RWPE2 (cell line): Measurements from ENCODE around the gene INPP1.

Experiments
- ATAC-seq: fragments of 200-7000 bp; cut with Tn5 transposase; 3 replicates; pipeline ENCODE4 v1.9.1; 2021; ENCODE audit warnings: low read depth
- DNase-seq: peaks from one replicate; pipeline ENCODE4 v3.0.0-alpha.2; 2020; ENCODE audit warnings: low spot score
- H3K27ac ChIP-seq: fragments of 450-650 bp; 2 replicates; pipeline ENCODE4 v1.5.1; 2017; ENCODE audit warnings: mild to moderate bottlenecking; ENCODE audit not compliant: poor library complexity, severe bottlenecking
- H3K27me3 ChIP-seq: fragments of 250-450 bp; sonication (Bioruptor Pico); 2 replicates; pipeline ENCODE4 v1.5.1; 2021; ENCODE audit warnings: mild to moderate bottlenecking, moderate library complexity; ENCODE audit not compliant: insufficient read depth, poor library complexity, severe bottlenecking
- H3K36me3 ChIP-seq: fragments of 250-450 bp; sonication (Bioruptor Pico); 2 replicates; pipeline ENCODE4 v1.5.1; 2020; ENCODE audit warnings: low read depth, mild to moderate bottlenecking, moderate library complexity
- H3K4me1 ChIP-seq: fragments of 250-450 bp; sonication (Bioruptor Pico); 2 replicates; pipeline ENCODE4 v1.5.1; 2021; ENCODE audit warnings: mild to moderate bottlenecking, moderate library complexity; ENCODE audit not compliant: insufficient read depth, poor library complexity, severe bottlenecking
- H3K4me3 ChIP-seq: fragments of 250-450 bp; sonication (Bioruptor Pico); 2 replicates; pipeline ENCODE4 v1.5.1; 2021; ENCODE audit warnings: mild to moderate bottlenecking, moderate library complexity; ENCODE audit not compliant: severe bottlenecking
- H3K9me3 ChIP-seq: fragments of 250-450 bp; sonication (Bioruptor Pico); 2 replicates; pipeline ENCODE4 v1.5.1; 2021; ENCODE audit warnings: mild to moderate bottlenecking, moderate library complexity; ENCODE audit not compliant: severe bottlenecking
- CTCF ChIP-seq: fragments of 450-650 bp; IDR thresholded peaks from one replicate; pipeline ENCODE4 v1.5.1; 2017; ENCODE audit warnings: mild to moderate bottlenecking, moderate library complexity; ENCODE audit not compliant: poor library complexity, severe bottlenecking

The INPP1 gene

GRCh38 chr2:190320696-190321095, 22.7 kb upstream of the INPP1 start:
- no peak overlapping the region for H3K27ac ChIP-seq

GRCh38 chr2:190323406-190323805, 20.0 kb upstream of the INPP1 start:
- Histone ChIP-seq H3K36me3 (no peaks in the 10 kb centered on the region), H3K4me3 (no peak overlapping the region), H3K9me3 (no peaks in the 10 kb centered on the region), H3K4me1 (peaks cover 4% of the 10 kb centered on the region), H3K27me3 (no peaks in the 10 kb centered on the region), H3K27ac (no peak overlapping the region)
- ATAC-seq (no peak), DNase-seq (no peak)
- no peak for TF ChIP-seq CTCF

More at GRCh38 chr2:190320696-190321095, 22.7 kb upstream of the INPP1 start:
- Histone ChIP-seq H3K36me3 (no peaks in the 10 kb centered on the region), H3K4me3 (no peak overlapping the region), H3K27me3 (no peaks in the 10 kb centered on the region), H3K4me1 (peaks cover 4% of the 10 kb centered on the region), H3K9me3 (no peaks in the 10 kb centered on the region)
- DNase-seq = no peak
- TF ChIP-seq CTCF = no peak
- no peak for ATAC-seq

DNA sequence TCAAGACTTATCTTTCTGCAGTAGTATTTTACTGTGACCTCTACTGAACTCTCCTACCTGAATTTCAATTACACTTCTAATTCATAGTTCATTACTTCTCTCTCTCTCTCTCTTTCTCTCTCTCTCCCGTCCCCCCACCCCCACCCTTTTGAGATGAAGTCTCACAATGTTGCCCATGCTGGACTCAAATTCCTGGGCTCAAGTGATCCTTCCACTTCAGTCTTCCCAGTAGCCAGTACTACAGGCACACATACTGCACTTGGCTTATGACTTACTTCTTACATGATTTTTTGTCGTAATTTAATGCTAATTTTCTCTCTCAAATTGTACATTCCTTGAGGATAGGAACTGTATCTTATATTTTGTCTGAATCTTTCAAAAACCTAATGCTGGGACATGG, 17.8 kb upstream of the INPP1 start:
- no peak overlapping the region for H3K27ac ChIP-seq
- H3K4me3 ChIP-seq = no peak overlapping the region
- ATAC-seq = no peak
- no peak for DNase-seq
- H3K27me3 ChIP-seq = no peaks in the 10 kb centered on the region
- H3K9me3 ChIP-seq = no peaks in the 10 kb centered on the region
- H3K4me1 ChIP-seq = no peaks in the 10 kb centered on the region
- no peaks in the 10 kb centered on the region for H3K36me3 ChIP-seq
- TF ChIP-seq CTCF = no peak

- H3K27me3 ChIP-seq = no peaks in the 10 kb centered on the region
- H3K27ac ChIP-seq = no peak overlapping the region
- no peaks in the 10 kb centered on the region for H3K4me1 ChIP-seq
- no peaks in the 10 kb centered on the region for H3K36me3 ChIP-seq
- TF ChIP-seq CTCF = no peak
- no peak overlapping the region for H3K4me3 ChIP-seq
- DNase-seq (no peak), ATAC-seq (no peak)
- no peaks in the 10 kb centered on the region for H3K9me3 ChIP-seq
Measured at GRCh38 chr2:190327867-190328572, 15.4 kb upstream of the INPP1 start.

- no peaks in the 10 kb centered on the region for H3K4me1 ChIP-seq
- ATAC-seq (no peak), DNase-seq (no peak)
- no peak overlapping the region for H3K4me3 ChIP-seq
- peak; percentile 46 for TF ChIP-seq CTCF
- H3K27ac ChIP-seq = no peak overlapping the region
- H3K36me3 ChIP-seq = no peaks in the 10 kb centered on the region
- no peaks in the 10 kb centered on the region for H3K27me3 ChIP-seq
- no peaks in the 10 kb centered on the region for H3K9me3 ChIP-seq
Measured at GRCh38 chr2:190328573-190329147, 14.7 kb upstream of the INPP1 start.
